GM23248 (cell line): ENCODE data around the gene BCL6B. TPM values are rescaled to one million over a fixed set of nuclear protein-coding genes. Genes with fewer than 3 reads are reported as not detected.
A peak's percentile ranks its signal among the peaks of the same experiment; 100 is the strongest.

Source experiments
- DNase-seq: peaks from one replicate; pipeline ENCODE4 v3.0.0-alpha.2; 2015
- H2AFZ ChIP-seq: fragments of 200-600 bp; sonication (generic); 2 replicates; pipeline ENCODE4 v1.6.1; 2016; ENCODE audit warnings: antibody characterized with exemption
- H3F3A ChIP-seq: fragments of 200-600 bp; sonication (generic); 2 replicates; pipeline ENCODE4 v1.6.1; 2016; ENCODE audit warnings: mild to moderate bottlenecking, antibody characterized with exemption, mixed run types; ENCODE audit not compliant: insufficient read depth
- H3K27ac ChIP-seq: fragments of 200-600 bp; sonication (generic); 2 replicates; pipeline ENCODE4 v1.5.1; 2016; ENCODE audit warnings: mild to moderate bottlenecking
- H3K27me3 ChIP-seq: fragments of 200-600 bp; sonication (generic); replicated peaks from 2 replicates; pipeline ENCODE4 v1.6.1; 2016; ENCODE audit warnings: mild to moderate bottlenecking; ENCODE audit not compliant: insufficient read depth
- H3K36me3 ChIP-seq: fragments of 200-600 bp; sonication (generic); 2 replicates; pipeline ENCODE4 v1.6.1; 2016; ENCODE audit warnings: low read depth, mild to moderate bottlenecking
- H3K4me1 ChIP-seq: fragments of 200-600 bp; sonication (generic); 2 replicates; pipeline ENCODE4 v1.6.1; 2016; ENCODE audit warnings: mild to moderate bottlenecking; ENCODE audit not compliant: insufficient read depth
- H3K4me2 ChIP-seq: fragments of 200-600 bp; sonication (generic); one replicate; pipeline ENCODE4 v1.6.1; 2016; ENCODE audit warnings: mild to moderate bottlenecking; ENCODE audit not compliant: unreplicated experiment
- H3K4me3 ChIP-seq: fragments of 200-600 bp; sonication (generic); 2 replicates; pipeline ENCODE4 v1.5.1; 2016; ENCODE audit warnings: mild to moderate bottlenecking
- H3K79me2 ChIP-seq: fragments of 200-600 bp; sonication (generic); 2 replicates; pipeline ENCODE4 v1.6.1; 2016; ENCODE audit warnings: mild to moderate bottlenecking; ENCODE audit not compliant: insufficient read depth
- H3K9ac ChIP-seq: fragments of 200-600 bp; sonication (generic); 2 replicates; pipeline ENCODE4 v1.6.1; 2016; ENCODE audit warnings: mild to moderate bottlenecking
- H3K9me2 ChIP-seq: fragments of 200-600 bp; sonication (generic); 2 replicates; pipeline ENCODE4 v1.6.1; 2016; ENCODE audit warnings: mixed run types, mild to moderate bottlenecking, moderate library complexity; ENCODE audit not compliant: insufficient read depth
- H3K9me3 ChIP-seq: fragments of 200-600 bp; sonication (generic); one replicate; pipeline ENCODE4 v1.6.1; 2017; ENCODE audit warnings: low read depth
- H4K20me1 ChIP-seq: fragments of 200-600 bp; sonication (generic); 2 replicates; pipeline ENCODE4 v1.6.0; 2016; ENCODE audit not compliant: insufficient read depth
- EZH2 ChIP-seq: fragments of 200-600 bp; sonication (generic); IDR thresholded peaks from 2 replicates; pipeline ENCODE4 v1.6.1; 2018; ENCODE audit warnings: antibody characterized with exemption, mild to moderate bottlenecking; ENCODE audit not compliant: insufficient read depth, poor library complexity, severe bottlenecking
- EZH2phosphoT487 ChIP-seq: fragments of 200-600 bp; sonication (generic); IDR thresholded peaks from 2 replicates; pipeline ENCODE4 v1.6.1; 2018; ENCODE audit warnings: antibody characterized with exemption, moderate library complexity, mild to moderate bottlenecking, low read depth; ENCODE audit not compliant: insufficient read depth
- WGBS, 2 experiments: methylation state at CpG; one replicate each; pipeline ENCODE4 v1.1.6; 2015 to 2017; ENCODE audit warnings: low lambda C conversion rate in 2 of 2, low coverage in 1 of 2; ENCODE audit errors: missing lambda C conversion rate in 2 of 2; 5-methylcytosine and 5-hydroxymethylcytosine counted together
- in situ Hi-C: fragments of 300-500 bp; cut with MboI; formaldehyde crosslinking; loops from 2 replicates; pipeline ENCODE4 v1.15.0; 2020
- polyA plus RNA-seq: library from polyadenylated mRNA; unstranded; fragments of >200 nt; fragmentation: Nextera tagmentation; extraction: Ambion mirVana; gene quantifications from 2 replicates; pipeline ENCODE4 v1.2.1, GENCODE V29; 2016
- total RNA-seq: library from RNA; depleted of rRNA; stranded (reverse); fragments of >200 nt; shearing (Covaris generic); gene quantifications from 2 replicates; pipeline ENCODE4 v1.2.3, GENCODE V29; 2014

Gene BCL6B
- total and polyA plus RNA-seq, 2 experiments from 2014 or later, result not detected

GRCh38 chr17:7011415-7011814 is 11.4 kb upstream of the BCL6B start:
- WGBS, 2 experiments, result 41 to 45% methylated on average over 14 of the region's 14 CpGs
- TF ChIP-seq EZH2 (no peak), EZH2phosphoT487 (no peak)
- no peaks in the 10 kb centered on the region for H3K36me3 ChIP-seq

GRCh38 chr17:7011942-7012254 is 11.0 kb upstream of the BCL6B start:
- peaks cover 78% of the 10 kb centered on the region for H3K79me2 ChIP-seq
- H4K20me1 ChIP-seq, result no peaks in the 10 kb centered on the region
- H3K9me3 ChIP-seq, result no peaks in the 10 kb centered on the region
- H3K4me1 ChIP-seq, result peaks cover 18% of the 10 kb centered on the region; the same call in 1 of the 2 replicates
- H3K9ac ChIP-seq, result peak overlapping the region; percentile 94
- H3K36me3 ChIP-seq, result no peaks in the 10 kb centered on the region
- H2AFZ ChIP-seq, result peak overlapping the region; percentile 84
- 0 to 3% methylated on average over 6 of the region's 6 CpGs for WGBS, 2 experiments
- in situ Hi-C loops, result loop anchor here (5.0 kb wide), 1 partner anchor 100 kb away; no protein-coding TSS in a partner anchor
- H3K9me2 ChIP-seq, result no peaks in the 10 kb centered on the region
- H3K27me3 ChIP-seq, result no peaks in the 10 kb centered on the region
- peak; percentile 45 for DNase-seq
- TF ChIP-seq EZH2, result no peak
- TF ChIP-seq EZH2phosphoT487, result no peak
- peak overlapping the region; percentile 95 for H3K4me3 ChIP-seq
- H3K27ac ChIP-seq, result peak overlapping the region; percentile 93
- peak overlapping the region; percentile 94 for H3K4me2 ChIP-seq
- peaks cover 21% of the 10 kb centered on the region for H3F3A ChIP-seq

More at GRCh38 chr17:7011415-7011814, 11.4 kb upstream of the BCL6B start:
- peak overlapping the region; percentile 84 for H2AFZ ChIP-seq
- H4K20me1 ChIP-seq, result no peaks in the 10 kb centered on the region
- H3K9me2 ChIP-seq, result no peaks in the 10 kb centered on the region
- peak overlapping the region; percentile 94 for H3K9ac ChIP-seq
- in situ Hi-C loops, result loop anchor here (5.0 kb wide), 1 partner anchor 99 kb away; no protein-coding TSS in a partner anchor
- peaks cover 21% of the 10 kb centered on the region for H3F3A ChIP-seq
- peak overlapping the region; percentile 95 for H3K4me3 ChIP-seq
- peak overlapping the region; percentile 94 for H3K4me2 ChIP-seq
- DNase-seq, result no peak
- H3K27me3 ChIP-seq, result no peaks in the 10 kb centered on the region
- H3K27ac ChIP-seq, result no peak overlapping the region; the same call in 1 of the 2 replicates
- peaks cover 80% of the 10 kb centered on the region for H3K79me2 ChIP-seq
- H3K9me3 ChIP-seq, result no peaks in the 10 kb centered on the region
- H3K4me1 ChIP-seq, result peaks cover 18% of the 10 kb centered on the region; the same call in 1 of the 2 replicates

GRCh38 chr17:7014261-7014994 is 8.4 kb upstream of the BCL6B start:
- Histone ChIP-seq H3K27me3 (no peaks in the 10 kb centered on the region), H3K9me2 (no peaks in the 10 kb centered on the region), H3K27ac (peak overlapping the region; percentile 93), H4K20me1 (no peaks in the 10 kb centered on the region), H3F3A (peaks cover 21% of the 10 kb centered on the region), H3K4me2 (peak overlapping the region; percentile 94), H3K4me3 (peak overlapping the region; percentile 95), H3K36me3 (no peaks in the 10 kb centered on the region), H3K9me3 (no peaks in the 10 kb centered on the region), H3K79me2 (peaks cover 60% of the 10 kb centered on the region), H3K4me1 (peaks cover 31% of the 10 kb centered on the region), H3K9ac (peak overlapping the region; percentile 94), H2AFZ (peak overlapping the region; percentile 66)
- DNase-seq, result peak; percentile 100
- TF ChIP-seq EZH2phosphoT487 (no peak), EZH2 (no peak)
- in situ Hi-C loops, result loop anchor here (5.0 kb wide), 1 partner anchor 102 kb away; no protein-coding TSS in a partner anchor
- 1 to 2% methylated on average over 30 to 46 of the region's 75 CpGs for WGBS, 2 experiments

GRCh38 chr17:7014995-7015958 is 7.6 kb upstream of the BCL6B start:
- no peaks in the 10 kb centered on the region for H4K20me1 ChIP-seq
- H2AFZ ChIP-seq, result peak overlapping the region; percentile 30
- H3K4me3 ChIP-seq, result peak overlapping the region; percentile 95
- WGBS, 2 experiments, result 3% methylated on average over 41 to 52 of the region's 56 CpGs
- H3K9ac ChIP-seq, result peak overlapping the region; percentile 94
- in situ Hi-C loops, result loop anchor here (5.0 kb wide), 1 partner anchor 103 kb away; no protein-coding TSS in a partner anchor
- TF ChIP-seq EZH2phosphoT487, result no peak
- peaks cover 37% of the 10 kb centered on the region for H3K4me1 ChIP-seq
- H3K9me2 ChIP-seq, result no peaks in the 10 kb centered on the region
- peaks cover 21% of the 10 kb centered on the region for H3F3A ChIP-seq
- peak overlapping the region; percentile 91 for H3K4me2 ChIP-seq
- no peaks in the 10 kb centered on the region for H3K9me3 ChIP-seq
- DNase-seq, result peak; percentile 81
- peaks cover 51% of the 10 kb centered on the region for H3K79me2 ChIP-seq
- no peaks in the 10 kb centered on the region for H3K36me3 ChIP-seq
- no peaks in the 10 kb centered on the region for H3K27me3 ChIP-seq
- peak overlapping the region; percentile 93 for H3K27ac ChIP-seq
